HepG2 (cell line): Measurements from ENCODE around the gene CCR9. TPM values are rescaled to one million over a fixed set of nuclear protein-coding genes. Genes with fewer than 3 reads are reported as not detected.
A peak's percentile ranks its signal among the peaks of the same experiment; 100 is the strongest.

Experiments
- ARHGAP35 ChIP-seq: sonication (generic); formaldehyde crosslinking; IDR thresholded peaks from 2 replicates; pipeline ENCODE4 v1.9.0; 2022; ENCODE audit warnings: mild to moderate bottlenecking, inconsistent platforms, moderate library complexity, missing genetic modification reagents, borderline replicate concordance
- CHD2 ChIP-seq: IDR thresholded peaks from 2 replicates; pipeline ENCODE4 v1.6.1; 2011; ENCODE audit warnings: low read depth, low read length, improper control_type of control experiment
- CREBL2 ChIP-seq: sonication (generic); formaldehyde crosslinking; IDR thresholded peaks from 2 replicates; pipeline ENCODE4 v1.8.1; 2023; ENCODE audit warnings: missing genetic modification reagents, mild to moderate bottlenecking, borderline replicate concordance
- ERF ChIP-seq: IDR thresholded peaks from 2 replicates; pipeline ENCODE4 v1.6.1; 2018; ENCODE audit warnings: missing biosample characterization, missing genetic modification reagents
- FOXC1 ChIP-seq: sonication (generic); formaldehyde crosslinking; IDR thresholded peaks from 2 replicates; pipeline ENCODE4 v1.8.0; 2022; ENCODE audit warnings: mild to moderate bottlenecking, missing genetic modification reagents, borderline replicate concordance
- HMGA1 ChIP-seq: sonication (generic); formaldehyde crosslinking; conservative IDR thresholded peaks from 2 replicates; pipeline ENCODE4 v1.4.0; 2020; ENCODE audit warnings: missing genetic modification reagents
- IRF1 ChIP-seq: sonication (generic); formaldehyde crosslinking; IDR thresholded peaks from 2 replicates; pipeline ENCODE4 v1.4.0; 2020; ENCODE audit warnings: low read depth, mild to moderate bottlenecking, missing genetic modification reagents
- KDM5A ChIP-seq: fragments of 200-600 bp; sonication (generic); IDR thresholded peaks from 2 replicates; pipeline ENCODE4 v1.7.0; 2018; ENCODE audit warnings: antibody characterized with exemption, mild to moderate bottlenecking, low read length, borderline replicate concordance
- KLF16 ChIP-seq, 2 experiments: sonication (generic) in 1 of 2; formaldehyde crosslinking in 1 of 2; IDR thresholded peaks; 2 replicates each; pipeline versions ENCODE4 v1.6.1 to v1.8.0; 2016 to 2023; ENCODE audit warnings: missing genetic modification reagents in 2 of 2, missing compliant biosample characterization in 1 of 2
- LRRFIP1 ChIP-seq: sonication (generic); formaldehyde crosslinking; conservative IDR thresholded peaks from 2 replicates; pipeline ENCODE4 v1.4.0; 2020; ENCODE audit warnings: missing genetic modification reagents
- PAWR ChIP-seq: sonication (generic); formaldehyde crosslinking; IDR thresholded peaks from 2 replicates; pipeline ENCODE4 v1.4.0; 2020; ENCODE audit warnings: missing genetic modification reagents, mild to moderate bottlenecking, borderline replicate concordance
- PRPF4 ChIP-seq: fragments of 200-400 bp; formaldehyde crosslinking; IDR thresholded peaks from 2 replicates; pipeline ENCODE4 v1.6.1; 2016; ENCODE audit warnings: low read length, low read depth; ENCODE audit not compliant: poor library complexity, severe bottlenecking
- STAT5B ChIP-seq: sonication (generic); formaldehyde crosslinking; IDR thresholded peaks from 2 replicates; pipeline ENCODE4 v1.4.0; 2020; ENCODE audit warnings: missing genetic modification reagents
- U2AF1 ChIP-seq: fragments of 200-400 bp; formaldehyde crosslinking; optimal IDR thresholded peaks from 2 replicates; pipeline ENCODE3; 2017; ENCODE audit warnings: mild to moderate bottlenecking, low read depth, low read length
- ZNF225 ChIP-seq: sonication (generic); formaldehyde crosslinking; IDR thresholded peaks from 2 replicates; pipeline ENCODE4 v1.4.0; 2020; ENCODE audit warnings: mild to moderate bottlenecking, missing genetic modification reagents
- ZNF512B ChIP-seq: sonication (generic); formaldehyde crosslinking; IDR thresholded peaks from 2 replicates; pipeline ENCODE4 v1.5.1; 2020; ENCODE audit warnings: missing genetic modification reagents, mild to moderate bottlenecking, borderline replicate concordance
- ZNF773 ChIP-seq: sonication (generic); formaldehyde crosslinking; IDR thresholded peaks from 2 replicates; pipeline ENCODE4 v1.4.0; 2020; ENCODE audit warnings: missing genetic modification reagents, borderline replicate concordance
- polyA plus RNA-seq, 8 experiments: library from polyadenylated mRNA; depleted of rRNA in 3 of 8; stranded (reverse) in 7 of 8; unstranded in 1 of 8; fragments of >200 nt; fragmentation: Illumina TruSeq in 4 of 8; extraction: Trizol in 4 of 8; gene quantifications; 2 replicates each; pipeline versions ENCODE4 v1.2.1 to v1.2.3, GENCODE V29; 2011 to 2016; ENCODE audit warnings: low read depth in 4 of 8, missing spikeins in 1 of 8, mixed read lengths in 1 of 8; ENCODE audit not compliant: insufficient read depth in 1 of 8
- total RNA-seq, 5 experiments: library from RNA; depleted of rRNA; stranded (reverse); fragments of >200 nt; fragmentation: Illumina TruSeq; extraction: Trizol; gene quantifications; 2 replicates each; pipeline ENCODE4 v1.2.3, GENCODE V29; 2016; ENCODE audit warnings: low read depth in 1 of 5
- TF ChIP-seq, protein P1 (sequence below): sonication (generic); formaldehyde crosslinking; IDR thresholded peaks from 2 replicates; pipeline ENCODE4 v1.8.1; 2022; ENCODE audit warnings: mild to moderate bottlenecking, missing genetic modification reagents
- TF ChIP-seq, protein P2 (sequence below): sonication (generic); formaldehyde crosslinking; IDR thresholded peaks from 2 replicates; pipeline ENCODE4 v1.9.0; 2022; ENCODE audit warnings: low read depth, missing genetic modification reagents

The CCR9 gene
- total and polyA plus RNA-seq, 2 of the 13 experiments (the other 11 are each of a cell fraction or from before 2014, with no cell fraction given): not detected

DNA sequence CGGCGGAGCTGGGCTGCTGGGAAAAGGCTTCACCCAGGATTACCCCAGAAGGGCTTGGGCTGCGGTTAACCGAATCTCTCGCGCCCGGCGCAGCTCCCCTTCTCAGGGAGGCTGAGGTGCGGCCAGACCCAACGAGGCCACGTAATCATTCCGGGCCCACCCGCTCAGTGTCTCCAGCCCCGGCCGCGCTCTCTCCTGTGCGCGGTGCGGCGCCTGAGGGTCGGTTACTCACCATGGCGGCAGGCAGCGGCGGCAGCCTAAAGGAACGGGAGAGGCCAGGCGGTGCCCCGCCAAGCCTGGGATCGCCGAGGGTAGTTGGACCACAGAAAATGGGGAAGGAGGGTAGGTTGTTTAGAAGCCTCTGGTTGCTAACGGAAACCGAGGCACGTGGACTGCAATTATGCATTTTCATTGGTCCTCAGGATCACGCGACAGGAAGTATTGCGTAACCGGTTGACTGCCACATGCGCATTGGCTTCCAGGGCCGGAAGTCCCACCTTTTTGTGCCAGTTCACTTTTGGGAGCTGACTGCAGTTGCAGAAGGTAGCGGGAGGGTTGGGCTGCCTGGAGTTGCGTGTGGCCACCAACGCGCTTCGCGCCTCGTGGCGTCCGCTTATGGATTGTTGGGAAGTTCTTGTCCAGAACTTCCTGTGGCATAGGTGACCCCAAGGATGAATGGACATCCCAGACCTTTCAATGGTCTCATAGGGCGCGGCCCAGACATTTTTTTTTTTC is 44.4 kb upstream of the CCR9 start, which contains the start of gene LZTFL1 (continued):
- TF ChIP-seq, protein P1, sequence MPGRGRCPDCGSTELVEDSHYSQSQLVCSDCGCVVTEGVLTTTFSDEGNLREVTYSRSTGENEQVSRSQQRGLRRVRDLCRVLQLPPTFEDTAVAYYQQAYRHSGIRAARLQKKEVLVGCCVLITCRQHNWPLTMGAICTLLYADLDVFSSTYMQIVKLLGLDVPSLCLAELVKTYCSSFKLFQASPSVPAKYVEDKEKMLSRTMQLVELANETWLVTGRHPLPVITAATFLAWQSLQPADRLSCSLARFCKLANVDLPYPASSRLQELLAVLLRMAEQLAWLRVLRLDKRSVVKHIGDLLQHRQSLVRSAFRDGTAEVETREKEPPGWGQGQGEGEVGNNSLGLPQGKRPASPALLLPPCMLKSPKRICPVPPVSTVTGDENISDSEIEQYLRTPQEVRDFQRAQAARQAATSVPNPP (CRISPR knock-in tag): no peak
- no peak; the same call in 1 of the 2 replicates for TF ChIP-seq ERF (CRISPR knock-in tag)
- no peak for TF ChIP-seq U2AF1
- TF ChIP-seq LRRFIP1: no peak
- no peak for TF ChIP-seq CREBL2
- no peak for TF ChIP-seq ZNF512B (CRISPR knock-in tag)
- no peak for TF ChIP-seq HMGA1
- TF ChIP-seq, protein P2, sequence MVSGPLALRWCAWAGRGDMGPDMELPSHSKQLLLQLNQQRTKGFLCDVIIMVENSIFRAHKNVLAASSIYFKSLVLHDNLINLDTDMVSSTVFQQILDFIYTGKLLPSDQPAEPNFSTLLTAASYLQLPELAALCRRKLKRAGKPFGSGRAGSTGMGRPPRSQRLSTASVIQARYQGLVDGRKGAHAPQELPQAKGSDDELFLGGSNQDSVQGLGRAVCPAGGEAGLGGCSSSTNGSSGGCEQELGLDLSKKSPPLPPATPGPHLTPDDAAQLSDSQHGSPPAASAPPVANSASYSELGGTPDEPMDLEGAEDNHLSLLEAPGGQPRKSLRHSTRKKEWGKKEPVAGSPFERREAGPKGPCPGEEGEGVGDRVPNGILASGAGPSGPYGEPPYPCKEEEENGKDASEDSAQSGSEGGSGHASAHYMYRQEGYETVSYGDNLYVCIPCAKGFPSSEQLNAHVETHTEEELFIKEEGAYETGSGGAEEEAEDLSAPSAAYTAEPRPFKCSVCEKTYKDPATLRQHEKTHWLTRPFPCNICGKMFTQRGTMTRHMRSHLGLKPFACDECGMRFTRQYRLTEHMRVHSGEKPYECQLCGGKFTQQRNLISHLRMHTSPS (CRISPR knock-in tag): no peak
- TF ChIP-seq KDM5A: peak; percentile 75; the same call in 1 of the 2 replicates
- TF ChIP-seq IRF1: no peak
- TF ChIP-seq PAWR: no peak
- peak in 1 of 2 experiments; percentile 22; a peak in 1 of 4 replicates for TF ChIP-seq KLF16 (CRISPR knock-in tag; IDR thresholded peaks at IDR 0.05)
- TF ChIP-seq ZNF773: no peak
- no peak for TF ChIP-seq CHD2
- TF ChIP-seq ARHGAP35 (CRISPR knock-in tag): peak; percentile 24
- TF ChIP-seq FOXC1: no peak
- TF ChIP-seq ZNF225 (CRISPR knock-in tag): peak; percentile 81; the same call in 1 of the 2 replicates
- TF ChIP-seq PRPF4: no peak
- TF ChIP-seq STAT5B: no peak
